ENCODE results near the gene HOXB7. TPM values are rescaled to one million over a fixed set of nuclear protein-coding genes. Genes with fewer than 3 reads are reported as not detected.

Gene HOXB7
- polyA plus RNA-seq, 3 donors = 44.7 to 50.2 (median 48.7) TPM

- DNase-seq (ENCODE audit: low read depth in 3 of 3, low spot score in 2 of 3) = no peak
These were observed 52.6 kb downstream of the HOXB7 start for GRCh38 chr17:48558057-48558830.

Other genes with a start within 250 kb of the HOXB7 start
- 10 to 100 TPM; 12.0 to 13.6 (median 13.0) TPM for gene SKAP1, start 180.8 kb downstream of the HOXB7 start, polyA plus RNA-seq (ENCODE audit: insufficient read length in 3 of 3)
- gene HOXB1, start 80.0 kb downstream of the HOXB7 start, polyA plus RNA-seq (ENCODE audit: insufficient read length in 3 of 3) = under 1 TPM; 0.17 to 0.35 (median 0.26) TPM
- 10 to 100 TPM; 38.2 to 49.0 (median 39.4) TPM for gene HOXB2, start 65.9 kb downstream of the HOXB7 start, polyA plus RNA-seq (ENCODE audit: insufficient read length in 3 of 3)
- 1 to 10 TPM; 6.8 to 9.6 (median 7.8) TPM for gene HOXB4, start 32.7 kb downstream of the HOXB7 start, polyA plus RNA-seq (ENCODE audit: insufficient read length in 3 of 3)
- gene HOXB3, start 20.8 kb downstream of the HOXB7 start, polyA plus RNA-seq (ENCODE audit: insufficient read length in 3 of 3) = 100 to 1,000 TPM; 105 to 150 (median 118) TPM
- 10 to 100 TPM; 20.4 to 27.5 (median 20.8) TPM for gene HOXB5, start 17.2 kb downstream of the HOXB7 start, polyA plus RNA-seq (ENCODE audit: insufficient read length in 3 of 3)
- 10 to 100 TPM; 69.6 to 81.4 (median 72.6) TPM for gene HOXB6, start 6.0 kb downstream of the HOXB7 start, polyA plus RNA-seq (ENCODE audit: insufficient read length in 3 of 3)
- 10 to 100 TPM; 38.8 to 40.6 (median 39.7) TPM for gene HOXB8, start 4.3 kb upstream of the HOXB7 start, polyA plus RNA-seq (ENCODE audit: insufficient read length in 3 of 3)
- 10 to 100 TPM; 51.5 to 70.6 (median 68.4) TPM for gene HOXB9, start 15.3 kb upstream of the HOXB7 start, polyA plus RNA-seq (ENCODE audit: insufficient read length in 3 of 3)
- gene PRAC1, start 111.5 kb upstream of the HOXB7 start, polyA plus RNA-seq (ENCODE audit: insufficient read length in 3 of 3) = not detected
- gene PRAC2, start 112.2 kb upstream of the HOXB7 start, polyA plus RNA-seq (ENCODE audit: insufficient read length in 3 of 3) = not detected
- gene HOXB13, start 117.7 kb upstream of the HOXB7 start, polyA plus RNA-seq (ENCODE audit: insufficient read length in 3 of 3) = not detected
- gene TTLL6, start 206.2 kb upstream of the HOXB7 start, polyA plus RNA-seq (ENCODE audit: insufficient read length in 3 of 3) = under 1 TPM; 0.14 to 0.64 (median 0.40) TPM
- 10 to 100 TPM; 88.9 to 97.6 (median 91.8) TPM for gene CALCOCO2, start 220.0 kb upstream of the HOXB7 start, polyA plus RNA-seq (ENCODE audit: insufficient read length in 3 of 3)

Measured in right renal cortex interstitium (tissue), 3 donors.